ENCODE measurements around the gene CHMP3. TPM values are rescaled to one million over a fixed set of nuclear protein-coding genes. Genes with fewer than 3 reads are reported as not detected.

The CHMP3 gene
- 100 to 1,000 TPM in 3 of 4 donors, 10 to 100 TPM in 1; 86.8 to 124 (median 108) TPM for total RNA-seq

DNA sequence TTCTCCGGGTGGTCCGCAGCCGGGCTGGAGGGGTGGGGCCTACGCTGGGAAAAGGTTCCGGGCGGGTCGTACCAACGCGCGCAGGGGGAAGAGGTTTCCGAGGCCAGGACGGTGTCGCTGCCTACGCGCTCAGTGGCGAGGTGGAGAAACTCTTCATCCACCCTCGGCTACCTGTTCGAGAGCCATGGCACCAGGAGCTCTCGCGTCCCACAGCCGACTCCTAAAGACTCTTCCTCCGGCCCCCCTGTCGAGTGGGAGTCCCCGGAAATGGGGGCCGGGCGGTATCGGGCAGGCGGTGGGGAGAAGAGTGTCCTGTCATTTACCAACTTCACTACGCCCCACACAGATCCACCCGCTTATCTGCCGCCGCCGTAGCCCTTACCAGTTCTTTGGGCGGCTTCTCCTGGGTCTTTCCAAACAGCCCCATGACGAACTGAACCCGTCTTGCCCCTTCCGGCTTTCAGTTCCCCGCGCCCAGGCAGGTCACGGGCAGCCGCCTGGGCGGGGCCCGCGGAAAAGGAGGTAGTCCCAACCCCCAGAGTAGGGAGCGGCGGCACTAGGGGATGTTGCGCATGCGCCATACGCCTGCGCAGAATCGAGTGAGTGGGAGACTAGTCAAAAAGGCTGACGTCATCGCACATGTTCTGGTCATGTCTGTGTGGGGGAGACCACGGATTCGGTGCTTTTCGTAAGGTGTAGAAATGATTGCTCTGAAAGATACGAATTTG is at the start of gene CHMP3:
CHMP3 (minus strand) TSS at position 522 of the 728 bp plus-strand sequence; CDS start at position 427, 95 bp downstream.
- WGBS, 2 donors: 1% methylated on average over 33 to 35 of the region's 57 CpGs
- peak in 1 of 2 donors; percentile 64 for TF ChIP-seq POLR2A (IDR thresholded peaks at IDR 0.05)
- TF ChIP-seq, protein P1, sequence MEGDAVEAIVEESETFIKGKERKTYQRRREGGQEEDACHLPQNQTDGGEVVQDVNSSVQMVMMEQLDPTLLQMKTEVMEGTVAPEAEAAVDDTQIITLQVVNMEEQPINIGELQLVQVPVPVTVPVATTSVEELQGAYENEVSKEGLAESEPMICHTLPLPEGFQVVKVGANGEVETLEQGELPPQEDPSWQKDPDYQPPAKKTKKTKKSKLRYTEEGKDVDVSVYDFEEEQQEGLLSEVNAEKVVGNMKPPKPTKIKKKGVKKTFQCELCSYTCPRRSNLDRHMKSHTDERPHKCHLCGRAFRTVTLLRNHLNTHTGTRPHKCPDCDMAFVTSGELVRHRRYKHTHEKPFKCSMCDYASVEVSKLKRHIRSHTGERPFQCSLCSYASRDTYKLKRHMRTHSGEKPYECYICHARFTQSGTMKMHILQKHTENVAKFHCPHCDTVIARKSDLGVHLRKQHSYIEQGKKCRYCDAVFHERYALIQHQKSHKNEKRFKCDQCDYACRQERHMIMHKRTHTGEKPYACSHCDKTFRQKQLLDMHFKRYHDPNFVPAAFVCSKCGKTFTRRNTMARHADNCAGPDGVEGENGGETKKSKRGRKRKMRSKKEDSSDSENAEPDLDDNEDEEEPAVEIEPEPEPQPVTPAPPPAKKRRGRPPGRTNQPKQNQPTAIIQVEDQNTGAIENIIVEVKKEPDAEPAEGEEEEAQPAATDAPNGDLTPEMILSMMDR (IDR thresholded peaks at IDR 0.05): peak in 1 of 6 experiments; percentile 2
- Histone ChIP-seq H3K36me3 (no peaks in the 10 kb centered on the region), H3K27ac (peak within 1 kb of the TSS; percentile 98 to 99 (median 99)), H3K9me3 (no peaks in the 10 kb centered on the region), H3K27me3 (no peaks in the 10 kb centered on the region), H3K4me1 (peaks cover 14 to 18% of the 10 kb centered on the region in 2 donors), H3K4me3 (replicated peaks in 1 of 3) (peak within 1 kb of the TSS; percentile 56 to 65 (median 61))
- intact Hi-C loops (cut with DNase I): loop anchor here (5.0 to 10.0 kb wide), 2 partner anchors 62 to 116 kb away; partner anchors contain the start of gene RNF103
- peak; percentile 95 to 98 for DNase-seq

DNA sequence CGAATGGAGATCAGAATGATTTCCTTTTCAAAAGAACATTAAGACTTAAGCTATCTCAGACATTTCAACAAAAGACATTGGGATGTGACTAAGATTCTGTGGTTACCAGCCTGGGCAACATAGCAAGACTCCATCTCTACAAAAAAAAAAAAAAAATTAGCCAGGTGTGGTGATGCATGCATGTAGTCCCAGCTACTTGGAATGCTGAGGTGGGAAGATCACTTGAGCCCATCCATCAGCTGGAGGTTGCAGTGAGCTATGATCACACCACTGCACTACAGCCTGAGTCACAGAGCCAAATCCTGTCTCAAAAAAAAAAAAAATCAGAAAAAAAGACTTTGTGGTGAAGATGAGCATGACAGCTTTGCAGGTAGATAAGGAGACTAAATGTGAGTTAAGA is 47.6 kb upstream of the CHMP3 start:
- 94 to 98% methylated on average over 1 of the region's 1 CpG for WGBS, 2 donors
- TF ChIP-seq, protein P1 (IDR thresholded peaks at IDR 0.05): no peak
- TF ChIP-seq POLR2A (IDR thresholded peaks at IDR 0.05): no peak
- DNase-seq: no peak
- no peaks in the 10 kb centered on the region for H3K27me3 ChIP-seq
- no peaks in the 10 kb centered on the region for H3K9me3 ChIP-seq
- H3K36me3 ChIP-seq: peaks cover 6 to 11% of the 10 kb centered on the region in 2 donors
- no peaks in the 10 kb centered on the region for H3K4me1 ChIP-seq
- no peak overlapping the region for H3K27ac ChIP-seq
- H3K4me3 ChIP-seq (replicated peaks in 1 of 3): no peak overlapping the region
- intact Hi-C loops (cut with DNase I): no loop called here

DNA sequence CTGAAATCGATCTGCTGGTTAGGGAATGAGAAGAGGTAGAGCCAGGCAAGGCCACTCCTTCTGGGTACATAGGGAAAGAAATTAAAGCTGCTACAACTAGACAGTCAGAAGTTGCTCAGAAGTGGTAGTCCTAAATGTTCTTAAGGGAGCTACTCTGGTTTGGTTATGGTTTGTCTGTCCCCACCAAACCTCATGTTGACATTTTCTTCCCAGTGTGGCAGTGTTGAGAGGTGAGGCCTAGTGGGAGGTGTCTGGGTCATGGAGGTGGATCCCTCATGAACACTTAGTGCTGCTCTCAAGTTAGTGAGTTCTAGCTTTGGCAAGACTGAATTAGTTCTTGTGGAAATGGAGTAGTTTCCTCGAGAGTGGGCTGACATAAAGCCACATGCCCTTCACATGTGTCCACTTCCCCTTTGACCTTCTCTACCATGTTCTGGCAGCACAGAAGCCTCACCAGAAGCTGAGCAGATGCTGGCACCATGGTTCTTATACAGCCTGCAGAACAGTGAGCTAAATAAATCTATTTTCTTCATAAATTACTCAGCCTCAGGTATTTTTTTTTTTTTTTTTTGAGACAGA is 45.7 kb upstream of the CHMP3 start:
- H3K27me3 ChIP-seq: no peaks in the 10 kb centered on the region
- H3K9me3 ChIP-seq: no peaks in the 10 kb centered on the region
- no peak overlapping the region for H3K4me3 ChIP-seq (replicated peaks in 1 of 3)
- H3K36me3 ChIP-seq: peaks cover 6 to 10% of the 10 kb centered on the region in 2 donors
- no peak overlapping the region for H3K27ac ChIP-seq
- intact Hi-C loops (cut with DNase I): no loop called here
- no peak for DNase-seq
- WGBS, 2 donors: 89 to 98% methylated on average over 2 of the region's 2 CpGs
- H3K4me1 ChIP-seq: no peaks in the 10 kb centered on the region
- TF ChIP-seq POLR2A (IDR thresholded peaks at IDR 0.05): no peak
- TF ChIP-seq, protein P1 (IDR thresholded peaks at IDR 0.05): no peak

DNA sequence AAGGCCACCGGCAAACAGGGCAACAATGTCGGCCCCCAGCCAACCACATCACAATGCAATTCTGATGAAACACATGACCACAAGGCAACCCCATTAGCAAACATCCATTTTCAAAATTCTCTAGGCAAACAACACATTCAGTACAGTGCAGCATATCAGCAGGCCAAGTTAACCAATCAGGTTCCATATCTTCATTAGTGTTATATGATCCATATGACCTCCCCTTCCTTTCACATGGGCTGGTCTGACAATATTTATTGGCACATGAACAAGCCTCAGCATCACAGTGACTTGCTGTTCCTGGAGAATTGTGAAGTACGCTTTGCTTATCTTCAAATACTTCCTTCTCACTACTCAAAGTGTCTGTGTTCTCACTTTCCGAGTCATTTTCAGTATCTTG is 40.7 kb upstream of the CHMP3 start:
- TF ChIP-seq, protein P1 (IDR thresholded peaks at IDR 0.05): no peak
- no peak for TF ChIP-seq POLR2A (IDR thresholded peaks at IDR 0.05)
- Histone ChIP-seq H3K27me3 (no peaks in the 10 kb centered on the region), H3K36me3 (peaks cover 0 to 3% of the 10 kb centered on the region in 2 donors), H3K4me1 (no peaks in the 10 kb centered on the region), H3K4me3 (replicated peaks in 1 of 3) (no peak overlapping the region), H3K27ac (no peak overlapping the region), H3K9me3 (no peaks in the 10 kb centered on the region)
- WGBS, 2 donors: 96 to 97% methylated on average over 4 of the region's 4 CpGs
- DNase-seq: no peak
- intact Hi-C loops (cut with DNase I): no loop called here

DNA sequence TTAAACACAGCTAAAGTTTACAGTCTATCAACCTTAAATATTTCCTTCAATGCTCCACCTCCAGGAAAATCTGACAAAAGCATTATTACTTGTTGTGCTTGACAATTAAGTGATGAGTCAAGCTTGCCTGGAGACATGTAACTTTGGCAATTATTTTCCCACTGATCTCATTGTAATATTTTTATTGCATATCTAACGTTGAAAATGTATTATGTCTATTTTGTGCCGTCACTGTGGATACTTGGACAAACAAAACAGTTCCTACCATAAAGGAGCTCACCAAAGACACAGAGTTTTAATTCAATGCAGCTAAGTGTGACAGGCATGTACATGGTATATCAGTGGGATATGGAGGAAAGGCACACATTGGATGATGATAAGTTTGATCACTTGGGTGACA is 35.7 kb upstream of the CHMP3 start:
- Histone ChIP-seq H3K27me3 (no peaks in the 10 kb centered on the region), H3K9me3 (no peaks in the 10 kb centered on the region), H3K4me1 (no peaks in the 10 kb centered on the region), H3K36me3 (no peaks in the 10 kb centered on the region), H3K27ac (no peak overlapping the region), H3K4me3 (replicated peaks in 1 of 3) (no peak overlapping the region)
- intact Hi-C loops (cut with DNase I): no loop called here
- no peak for TF ChIP-seq POLR2A (IDR thresholded peaks at IDR 0.05)
- TF ChIP-seq, protein P1 (IDR thresholded peaks at IDR 0.05): no peak
- WGBS, 2 donors: 65 to 87% methylated on average over 2 of the region's 2 CpGs
- no peak for DNase-seq
